Psoas muscle (tissue), 8 donors: ENCODE measurements around the gene NFKBIE. TPM values are rescaled to one million over a fixed set of nuclear protein-coding genes. Genes with fewer than 3 reads are reported as not detected.

ENCODE experiments used
- ATAC-seq, 4 donors: fragments of 200-7000 bp; cut with Tn5 transposase; one replicate each; pipeline ENCODE4 v1.9.1; 2020; ENCODE audit warnings: moderate library complexity in 3 of 4, mild to moderate bottlenecking in 2 of 4
- DNase-seq, 2 donors: peaks; one replicate each; pipeline ENCODE4 v3.0.0-alpha.2; 2020
- H3K27ac ChIP-seq: fragments of 200-600 bp; one replicate; pipeline ENCODE4 v1.8.0; 2022
- H3K27me3 ChIP-seq, 3 donors: fragments of 200-600 bp in 1 of 3; one replicate each; pipeline versions ENCODE4 v1.6.1 to v1.8.0; 2013 to 2022; ENCODE audit warnings: low read length in 2 of 3, mild to moderate bottlenecking in 2 of 3, moderate library complexity in 1 of 3; ENCODE audit not compliant: insufficient read depth in 3 of 3
- H3K36me3 ChIP-seq, 2 donors: fragments of 200-600 bp in 1 of 2; one replicate each; pipeline versions ENCODE4 v1.6.1 to v1.8.0; 2013 to 2022; ENCODE audit warnings: low read depth in 1 of 2, mild to moderate bottlenecking in 1 of 2, moderate library complexity in 1 of 2; ENCODE audit not compliant: insufficient read depth in 1 of 2
- H3K4me1 ChIP-seq: fragments of 200-600 bp; one replicate; pipeline ENCODE4 v1.8.0; 2022
- H3K4me3 ChIP-seq: fragments of 200-600 bp; one replicate; pipeline ENCODE4 v1.8.0; 2022; ENCODE audit warnings: mild to moderate bottlenecking
- H3K9me3 ChIP-seq: fragments of 200-600 bp; one replicate; pipeline ENCODE4 v1.8.0; 2022
- WGBS, 3 donors: extraction: QIAGEN DNeasy Blood & Tissue Kit; methylation state at CpG; one replicate each; pipeline versions ENCODE4 v1.1.6 to v1.1.7; 2013; 5-methylcytosine and 5-hydroxymethylcytosine counted together
- intact Hi-C, 2 donors: fragments of 100-400 bp; cut with DNase I; formaldehyde crosslinking; loops; one replicate each; pipeline versions ENCODE4 v1.11.0 to v1.14.2; 2022
- polyA plus RNA-seq, 3 donors: library from polyadenylated mRNA; stranded (reverse); fragments of 200-250 nt; gene quantifications; one replicate each; pipeline ENCODE4 v1.2.3, GENCODE V29; 2013
- total RNA-seq, 4 donors: library from RNA; stranded (reverse); fragmentation: NEBNext Ultra II Directional in 2 of 4; extraction: Animal tissue kit (Norgen Biotek cat#: 25700) in 2 of 4; gene quantifications; one replicate each; pipeline versions ENCODE4 v1.2.1 to v1.2.4, GENCODE V29; 2021 to 2023
- TF ChIP-seq, protein P1 (sequence below): fragments of 200-600 bp; IDR thresholded peaks from one replicate; pipeline ENCODE4 v1.8.0; 2022; ENCODE audit warnings: antibody characterized with exemption
- donor health status: healthy with polysubstance abuse.
- donor health status: DM: no; HTN: no; CAD: no; lungs with moderate emphysema.
- donor health status: Bipolar disorder and iron deficiency.
- donor health status: healthy.
- donor health status: DM: yes; HTN: yes; CAD: no.
- donor health status: DM: no; HTN: no; CAD: no.
- donor health status: DM: no; HTN: no; CAD: no.
- donor health status: DM: yes; HTN: yes; CAD: no.

The NFKBIE gene
- total and polyA plus RNA-seq, 7 donors: 2.1 to 5.2 (median 3.3) TPM

DNA sequence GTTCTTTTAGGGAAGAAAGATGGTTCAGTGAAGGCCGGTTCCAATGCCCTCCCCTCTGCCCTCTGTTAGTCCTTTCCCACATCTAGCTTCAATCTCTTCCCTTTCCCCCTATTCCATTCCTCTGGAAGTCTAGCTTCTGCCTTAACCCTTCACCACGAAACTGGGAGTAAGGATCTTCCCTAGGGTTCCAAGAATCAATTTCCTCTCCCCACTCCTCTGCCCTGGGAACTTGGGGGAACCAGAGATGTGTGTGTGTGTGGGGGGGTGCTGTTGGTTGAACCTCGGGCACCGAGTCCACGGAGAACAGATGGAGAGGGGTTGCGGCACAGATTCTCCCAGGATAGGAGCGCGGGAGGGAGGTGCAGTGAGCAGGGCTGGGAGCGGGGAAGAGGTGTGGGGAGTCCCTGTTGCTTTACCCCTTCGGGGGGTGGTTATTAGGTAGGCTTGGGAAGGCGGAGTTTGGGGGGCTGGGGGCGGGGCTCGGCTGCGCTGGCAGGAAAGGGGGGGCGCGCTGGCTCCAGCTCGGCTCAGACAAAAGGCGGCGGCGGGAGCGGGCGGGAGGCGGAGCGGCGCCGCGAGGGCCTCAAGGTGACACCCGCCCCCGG, 4.7 kb upstream of the NFKBIE start, which contains the start of gene TMEM151B:
Gene TMEM151B, plus strand, starts transcription at position 530 of the 605 bp plus-strand sequence. CDS start 293 bp downstream, outside the sequence.
- TF ChIP-seq, protein P1, sequence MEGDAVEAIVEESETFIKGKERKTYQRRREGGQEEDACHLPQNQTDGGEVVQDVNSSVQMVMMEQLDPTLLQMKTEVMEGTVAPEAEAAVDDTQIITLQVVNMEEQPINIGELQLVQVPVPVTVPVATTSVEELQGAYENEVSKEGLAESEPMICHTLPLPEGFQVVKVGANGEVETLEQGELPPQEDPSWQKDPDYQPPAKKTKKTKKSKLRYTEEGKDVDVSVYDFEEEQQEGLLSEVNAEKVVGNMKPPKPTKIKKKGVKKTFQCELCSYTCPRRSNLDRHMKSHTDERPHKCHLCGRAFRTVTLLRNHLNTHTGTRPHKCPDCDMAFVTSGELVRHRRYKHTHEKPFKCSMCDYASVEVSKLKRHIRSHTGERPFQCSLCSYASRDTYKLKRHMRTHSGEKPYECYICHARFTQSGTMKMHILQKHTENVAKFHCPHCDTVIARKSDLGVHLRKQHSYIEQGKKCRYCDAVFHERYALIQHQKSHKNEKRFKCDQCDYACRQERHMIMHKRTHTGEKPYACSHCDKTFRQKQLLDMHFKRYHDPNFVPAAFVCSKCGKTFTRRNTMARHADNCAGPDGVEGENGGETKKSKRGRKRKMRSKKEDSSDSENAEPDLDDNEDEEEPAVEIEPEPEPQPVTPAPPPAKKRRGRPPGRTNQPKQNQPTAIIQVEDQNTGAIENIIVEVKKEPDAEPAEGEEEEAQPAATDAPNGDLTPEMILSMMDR: no peak
- H3K27me3 ChIP-seq: peaks cover 0 to 29% (median 13%) of the 10 kb centered on the region in 3 donors
- intact Hi-C loops: loop anchor here (5.0 kb wide), 2 partner anchors 37 to 67 kb away; no protein-coding TSS in a partner anchor
- ATAC-seq (no peak), DNase-seq (peak in 1 of 2 donors; percentile 48)
- H3K9me3 ChIP-seq: no peaks in the 10 kb centered on the region
- WGBS, 3 donors: 15 to 50% (median 45%) methylated on average over 10 to 29 of the region's 29 CpGs
- no peaks in the 10 kb centered on the region for H3K4me1 ChIP-seq
- H3K36me3 ChIP-seq: no peaks in the 10 kb centered on the region
- no peak within 1 kb of the TSS for H3K27ac ChIP-seq
- H3K4me3 ChIP-seq: peak within 1 kb of the TSS; percentile 44

DNA sequence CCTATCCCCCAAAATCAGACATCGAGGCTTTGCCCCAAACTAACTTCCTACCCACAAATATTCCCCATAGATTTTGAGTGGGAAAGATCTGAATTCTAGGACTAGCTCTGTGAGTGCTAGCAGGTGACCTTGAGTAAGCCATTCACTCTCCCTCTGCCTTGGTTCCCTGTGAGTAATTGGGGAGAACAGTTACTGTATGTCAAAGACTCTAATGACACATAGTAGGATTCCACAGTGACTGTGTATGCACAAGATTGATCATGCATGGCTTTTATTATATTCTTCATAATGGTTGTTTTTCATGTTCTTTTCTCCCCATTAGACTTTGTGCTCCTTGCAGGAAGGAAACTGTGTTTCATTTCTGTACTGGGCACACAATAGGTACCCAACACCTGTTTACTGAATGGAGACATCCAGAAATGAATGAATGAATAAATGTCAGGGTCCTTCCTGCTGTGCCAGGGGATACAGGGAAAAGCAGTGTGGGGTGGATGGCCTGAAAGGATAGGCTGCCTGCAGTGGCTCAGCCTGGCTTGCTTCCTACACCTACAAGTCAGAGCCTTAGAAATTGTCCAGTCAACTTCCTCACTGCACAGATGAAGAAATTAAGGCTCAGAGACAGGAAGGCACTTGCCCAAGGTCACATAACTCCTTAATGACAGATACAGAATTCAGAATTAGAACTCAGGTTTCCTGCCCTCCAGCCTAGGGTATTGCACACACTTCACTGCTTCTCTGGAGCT, 4.0 kb upstream of the NFKBIE start:
- Histone ChIP-seq H3K27ac (no peak overlapping the region), H3K36me3 (no peaks in the 10 kb centered on the region), H3K4me1 (peaks cover 6% of the 10 kb centered on the region), H3K4me3 (no peak overlapping the region), H3K9me3 (no peaks in the 10 kb centered on the region), H3K27me3 (peaks cover 0 to 23% (median 13%) of the 10 kb centered on the region in 3 donors)
- no peak for ATAC-seq
- WGBS, 3 donors: 65 to 88% (median 85%) methylated on average over 1 of the region's 1 CpG
- TF ChIP-seq, protein P1: no peak
- DNase-seq: peak in 1 of 2 donors; percentile 15
- intact Hi-C loops: loop anchor here (5.0 kb wide), 2 partner anchors 38 to 68 kb away; no protein-coding TSS in a partner anchor

DNA sequence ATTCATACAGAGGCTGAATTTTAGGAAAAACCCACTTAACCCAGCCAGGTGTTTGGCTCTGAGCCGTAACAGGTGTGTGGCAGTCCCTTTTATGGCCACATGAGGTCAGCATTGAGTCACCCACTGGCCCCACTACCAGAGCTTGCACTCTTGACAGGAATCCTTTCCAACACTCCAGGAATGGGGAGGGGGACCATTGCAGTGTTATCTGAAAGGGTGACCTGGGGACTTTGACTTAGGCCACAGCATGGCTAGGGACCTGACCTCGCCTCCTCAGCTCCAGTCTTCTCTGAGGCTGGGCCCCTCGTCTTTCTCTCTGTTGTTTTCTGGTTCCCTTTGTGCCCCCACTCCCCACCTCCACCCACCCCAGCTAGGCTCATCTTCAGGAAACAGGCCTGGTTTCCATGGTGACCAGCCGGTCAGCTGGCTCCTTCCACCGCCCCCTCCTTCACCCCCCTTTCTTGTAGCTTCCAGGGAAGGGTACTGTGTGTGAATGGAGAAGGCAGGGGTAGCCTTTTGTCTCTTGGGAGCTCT, 2.8 kb upstream of the NFKBIE start:
- Histone ChIP-seq H3K27me3 (peaks cover 0 to 21% (median 13%) of the 10 kb centered on the region in 3 donors), H3K27ac (no peak overlapping the region), H3K4me3 (no peak overlapping the region), H3K9me3 (no peaks in the 10 kb centered on the region), H3K36me3 (no peaks in the 10 kb centered on the region), H3K4me1 (peaks cover 15% of the 10 kb centered on the region)
- TF ChIP-seq, protein P1: peak; percentile 83
- WGBS, 3 donors: 41 to 50% (median 46%) methylated on average over 5 of the region's 5 CpGs
- intact Hi-C loops: loop anchor here (1.0 to 5.0 kb wide), 3 partner anchors 39 to 70 kb away; no protein-coding TSS in a partner anchor
- peak; percentile 26 to 40 (median 34) for ATAC-seq
- DNase-seq: peak in 1 of 2 donors; percentile 55

DNA sequence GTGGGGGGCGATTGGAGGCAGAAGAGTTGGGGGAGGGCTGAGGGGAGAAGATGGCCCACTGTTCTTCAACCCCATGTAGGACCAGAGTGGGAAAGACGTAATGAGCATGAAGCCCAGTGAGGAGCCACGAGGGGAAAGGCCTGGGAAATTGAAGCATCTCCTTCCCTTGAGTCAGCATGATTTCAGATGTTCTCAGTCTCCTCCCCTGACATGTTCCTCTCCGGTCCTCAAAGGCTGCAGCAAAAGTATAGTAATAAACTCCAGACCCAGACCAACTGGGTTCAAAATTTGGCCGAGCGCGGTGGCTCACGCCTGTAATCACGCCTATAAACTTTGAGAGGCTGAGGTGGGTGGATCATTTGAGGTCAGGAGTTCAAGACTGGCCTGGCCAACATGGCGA, 1.9 kb upstream of the NFKBIE start:
- intact Hi-C loops: loop anchor here (5.0 kb wide), 2 partner anchors 40 to 70 kb away; no protein-coding TSS in a partner anchor
- peaks cover 15% of the 10 kb centered on the region for H3K4me1 ChIP-seq
- TF ChIP-seq, protein P1: no peak
- DNase-seq (peak in 1 of 2 donors; percentile 13), ATAC-seq (no peak)
- no peak overlapping the region for H3K27ac ChIP-seq
- peaks cover 0 to 21% (median 13%) of the 10 kb centered on the region in 3 donors for H3K27me3 ChIP-seq
- H3K9me3 ChIP-seq: no peaks in the 10 kb centered on the region
- no peak overlapping the region for H3K4me3 ChIP-seq
- WGBS, 3 donors: 64 to 67% (median 67%) methylated on average over 10 of the region's 10 CpGs
- H3K36me3 ChIP-seq: no peaks in the 10 kb centered on the region
